GM12878 (cell line): ENCODE data around the gene MAML2. TPM values are rescaled to one million over a fixed set of nuclear protein-coding genes. Genes with fewer than 3 reads are reported as not detected.

Experiments used
- ATF2 ChIP-seq: IDR thresholded peaks from 2 replicates; pipeline ENCODE4 v1.6.1; 2012; ENCODE audit warnings: low read length, inconsistent platforms
- ATF7 ChIP-seq: fragments of 450-650 bp; IDR thresholded peaks from 2 replicates; pipeline ENCODE4 v1.6.1; 2016; ENCODE audit warnings: low read depth, mild to moderate bottlenecking
- BACH1 ChIP-seq: fragments of 450-650 bp; IDR thresholded peaks from 2 replicates; pipeline ENCODE4 v1.6.1; 2017; ENCODE audit warnings: mild to moderate bottlenecking, borderline replicate concordance
- BCL3 ChIP-seq: IDR thresholded peaks from 2 replicates; pipeline ENCODE4 v1.6.1; 2011; ENCODE audit warnings: borderline replicate concordance, low read depth, mild to moderate bottlenecking, moderate library complexity, low read length; ENCODE audit not compliant: insufficient read depth, poor library complexity, severe bottlenecking
- BHLHE40 ChIP-seq, 2 experiments: fragments of 450-650 bp in 1 of 2; IDR thresholded peaks; 2 replicates each; pipeline ENCODE4 v1.6.1; 2011 to 2017; ENCODE audit warnings: low read depth in 2 of 2, borderline replicate concordance in 1 of 2, improper control_type of control experiment in 1 of 2, low read length in 1 of 2, mild to moderate bottlenecking in 1 of 2
- CEBPB ChIP-seq, 2 experiments: fragments of 150-350 bp in 1 of 2; IDR thresholded peaks; 2 replicates each; pipeline ENCODE4 v1.6.1; 2012 to 2014; ENCODE audit warnings: low read depth in 2 of 2, low read length in 2 of 2, borderline replicate concordance in 1 of 2, inconsistent platforms in 1 of 2
- CHD4 ChIP-seq: fragments of 200-600 bp; sonication (generic); IDR thresholded peaks from 2 replicates; pipeline ENCODE4 v1.6.1; 2016; ENCODE audit warnings: mild to moderate bottlenecking
- CREB1 ChIP-seq: IDR thresholded peaks from 2 replicates; pipeline ENCODE4 v1.6.1; 2012; ENCODE audit warnings: low read depth, mild to moderate bottlenecking, inconsistent platforms
- CREM ChIP-seq: IDR thresholded peaks from 2 replicates; pipeline ENCODE4 v1.6.1; 2014; ENCODE audit warnings: antibody characterized with exemption, low read depth
- ETV6 ChIP-seq, 2 experiments: fragments of 450-650 bp in 1 of 2; IDR thresholded peaks in 1 of 2; conservative IDR thresholded peaks in 1 of 2; 2 replicates each; pipeline ENCODE4 v1.6.1; 2014; ENCODE audit warnings: antibody characterized with exemption in 1 of 2, borderline replicate concordance in 1 of 2, low read depth in 1 of 2, mild to moderate bottlenecking in 1 of 2, moderate library complexity in 1 of 2
- MTA2 ChIP-seq: fragments of 450-650 bp; IDR thresholded peaks from 2 replicates; pipeline ENCODE4 v1.6.1; 2016; ENCODE audit warnings: low read depth, mild to moderate bottlenecking, moderate library complexity
- NFIC ChIP-seq: IDR thresholded peaks from 2 replicates; pipeline ENCODE4 v1.6.1; 2012; ENCODE audit warnings: low read depth, mild to moderate bottlenecking, inconsistent platforms, low read length, moderate library complexity
- NFXL1 ChIP-seq: fragments of 450-650 bp; IDR thresholded peaks from 2 replicates; pipeline ENCODE4 v1.6.1; 2017; ENCODE audit warnings: antibody characterized with exemption, mild to moderate bottlenecking, borderline replicate concordance
- PAX5 ChIP-seq: IDR thresholded peaks from 2 replicates; pipeline ENCODE4 v1.6.1; 2011; ENCODE audit warnings: low read depth, low read length, borderline replicate concordance
- RCOR1 ChIP-seq: conservative IDR thresholded peaks from 2 replicates; pipeline ENCODE4 v1.6.1; 2012; ENCODE audit warnings: low read depth, low read length, improper control_type of control experiment
- SIX5 ChIP-seq: IDR thresholded peaks from 2 replicates; pipeline ENCODE4 v1.6.1; 2011; ENCODE audit warnings: mild to moderate bottlenecking, low read depth, low read length, moderate library complexity; ENCODE audit not compliant: severe bottlenecking
- SMC3 ChIP-seq: IDR thresholded peaks from 2 replicates; pipeline ENCODE4 v1.6.1; 2011; ENCODE audit warnings: low read length, improper control_type of control experiment, borderline replicate concordance
- SPI1 ChIP-seq: IDR thresholded peaks from 2 replicates; pipeline ENCODE4 v1.6.1; 2011; ENCODE audit warnings: low read depth, mild to moderate bottlenecking, low read length, moderate library complexity, borderline replicate concordance; ENCODE audit not compliant: insufficient read depth
- SREBF2 ChIP-seq: IDR thresholded peaks from 2 replicates; pipeline ENCODE4 v1.6.1; 2012; ENCODE audit warnings: mild to moderate bottlenecking, low read length
- TBL1XR1 ChIP-seq: IDR thresholded peaks from 2 replicates; pipeline ENCODE4 v1.6.1; 2012; ENCODE audit warnings: low read depth, low read length, improper control_type of control experiment
- TCF12 ChIP-seq: IDR thresholded peaks from 2 replicates; pipeline ENCODE4 v1.6.1; 2011; ENCODE audit warnings: low read depth, mild to moderate bottlenecking, low read length
- YBX1 ChIP-seq: fragments of 450-650 bp; IDR thresholded peaks from 2 replicates; pipeline ENCODE4 v1.6.1; 2016; ENCODE audit warnings: antibody characterized with exemption
- YY1 ChIP-seq: IDR thresholded peaks from 2 replicates; pipeline ENCODE4 v1.6.1; 2011; ENCODE audit warnings: low read depth, mild to moderate bottlenecking, low read length
- ZBTB4 ChIP-seq: fragments of 450-650 bp; formaldehyde crosslinking; IDR thresholded peaks from 2 replicates; pipeline ENCODE4 v1.4.0; 2022; ENCODE audit warnings: mild to moderate bottlenecking, moderate library complexity
- polyA plus RNA-seq, 11 experiments: library from polyadenylated mRNA; depleted of rRNA in 4 of 11; unstranded in 6 of 11; stranded (reverse) in 5 of 11; fragments of >200 nt; fragmentation: Nextera tagmentation in 4 of 11; fragmentation: Illumina TruSeq in 1 of 11; extraction: Ambion mirVana in 4 of 11; extraction: Trizol in 1 of 11; gene quantifications; 1 replicate in 1 of 11; 2 replicates in 10 of 11; pipeline versions ENCODE4 v1.2.1 to v1.2.3, GENCODE V29; 2011 to 2016; ENCODE audit warnings: inconsistent platforms in 2 of 11, missing spikeins in 2 of 11, low read depth in 1 of 11
- total RNA-seq, 4 experiments: library from RNA; depleted of rRNA in 3 of 4; stranded (reverse); fragments of >200 nt in 3 of 4; fragmentation: Illumina TruSeq in 1 of 4; extraction: Trizol in 1 of 4; gene quantifications; 2 replicates each; pipeline versions ENCODE4 v1.2.1 to v1.2.3, GENCODE V29; 2013 to 2021

The MAML2 gene
- total and polyA plus RNA-seq, 10 of the 15 experiments (the other 5 are each of a cell fraction or from before 2014, with no cell fraction given), result 2.5 to 15.1 (median 12.0) TPM

GRCh38 chr11:96188243-96189006, 154.6 kb downstream of the MAML2 start (continued):
- TF ChIP-seq CREM (peak; percentile 73; the same call in 1 of the 2 replicates), SMC3 (no peak), CREB1 (0 out of 2 replicates have a peak, but pooled peaks have one; percentile 31), TBL1XR1 (peak; percentile 80), TCF12 (peak; percentile 44; the same call in 1 of the 2 replicates), ETV6 (conservative IDR thresholded peaks at IDR 0.05 in 1 of 2, IDR thresholded peaks at IDR 0.05 in 1 of 2; ENCODE audit: borderline replicate concordance in 1 of 2, low read depth in 1 of 2) (peak in 1 of 2 experiments; percentile 98; a peak in 2 of 4 replicates), PAX5 (no peak), YY1 (no peak), BACH1 (no peak; the same call in 1 of the 2 replicates), NFXL1 (no peak), BCL3 (peak; percentile 76), ATF2 (peak; percentile 88), SIX5 (no peak), YBX1 (no peak), SPI1 (peak; percentile 74), BHLHE40 (IDR thresholded peaks at IDR 0.05; ENCODE audit: borderline replicate concordance in 1 of 2, low read depth in 2 of 2, low read length in 1 of 2) (peak; percentile 85 to 91), CEBPB (IDR thresholded peaks at IDR 0.05; ENCODE audit: borderline replicate concordance in 1 of 2, low read depth in 2 of 2, low read length in 2 of 2) (peak in 1 of 2 experiments; percentile 75; a peak in 2 of 4 replicates), MTA2 (peak; percentile 68; the same call in 1 of the 2 replicates), ATF7 (peak; percentile 75), ZBTB4 (CRISPR knock-in tag) (no peak), RCOR1 (0 out of 2 replicates have a peak, but pooled peaks have one; percentile 74), SREBF2 (no peak), NFIC (peak; percentile 75), CHD4 (no peak)
